ENCODE measurements around the gene PIK3R3.
"Not testable (repeated sequence)": the region's sequence is repeated elsewhere in the genome, so short reads cannot be mapped to it uniquely, and the experiment has no call there.

The PIK3R3 gene

GRCh38 chr1:46097149-46097472 lies 35.3 kb downstream of the PIK3R3 start:
- no peaks in the 10 kb centered on the region for H3K27me3 ChIP-seq (ENCODE audit: control insufficient read depth in 1 of 2, insufficient read depth in 1 of 2, low read length in 2 of 2)
- no peak overlapping the region for H3K18ac ChIP-seq (ENCODE audit: low read depth in 1 of 2, low read length in 2 of 2)
- H2BK15ac ChIP-seq (ENCODE audit: low read depth, poor library complexity, severe bottlenecking) = no peak overlapping the region
- no peak overlapping the region for H3K4ac ChIP-seq (ENCODE audit: low read depth in 1 of 2, low read length in 2 of 2)
- no peak for DNase-seq
- peaks cover 0 to 5% of the 10 kb centered on the region in 2 experiments for H3K36me3 ChIP-seq (ENCODE audit: control insufficient read depth in 1 of 2, insufficient read depth in 2 of 2, low read depth in 1 of 2, low read length in 2 of 2)
- H3K23ac ChIP-seq (ENCODE audit: low read length in 2 of 2) = no peak overlapping the region
- H3K14ac ChIP-seq (ENCODE audit: low read length in 2 of 2) = no peak overlapping the region
- no peak overlapping the region for H3K27ac ChIP-seq (ENCODE audit: low read length, poor library complexity, severe bottlenecking)
- no peak overlapping the region for H2BK120ac ChIP-seq (ENCODE audit: low read depth, low read length)
- peaks cover 13% of the 10 kb centered on the region for H3K9me3 ChIP-seq (ENCODE audit: control insufficient read depth, low read length)
- no peak overlapping the region for H2BK5ac ChIP-seq (ENCODE audit: low read depth, low read length, poor library complexity, severe bottlenecking)
- H3K4me1 ChIP-seq (ENCODE audit: control insufficient read depth, insufficient read depth, low read depth, low read length) = peaks cover 2% of the 10 kb centered on the region
- no peak overlapping the region for H3K9ac ChIP-seq (ENCODE audit: low read length)
- no peak overlapping the region for H2BK12ac ChIP-seq (ENCODE audit: low read length in 2 of 2)
- WGBS = 100% methylated on average over 1 of the region's 1 CpG
- no peak overlapping the region for H4K91ac ChIP-seq (ENCODE audit: low read length)
- H2AFZ ChIP-seq (ENCODE audit: low read depth, low read length) = no peak overlapping the region
- no peak overlapping the region for H4K8ac ChIP-seq (ENCODE audit: low read length)
- no peak overlapping the region for H2AK5ac ChIP-seq (ENCODE audit: low read length, severe bottlenecking)
- H3K4me3 ChIP-seq (ENCODE audit: insufficient read depth in 1 of 2, low read depth in 1 of 2, low read length in 2 of 2) = no peak overlapping the region
- no peak overlapping the region for H3K4me2 ChIP-seq (ENCODE audit: low read length, poor library complexity, severe bottlenecking)
- H3K79me1 ChIP-seq (replicated peaks; ENCODE audit: low read length, poor library complexity, severe bottlenecking) = peaks cover 11% of the 10 kb centered on the region

- peaks cover 11% of the 10 kb centered on the region for H3K79me1 ChIP-seq (replicated peaks; ENCODE audit: low read length, poor library complexity, severe bottlenecking)
- no peak overlapping the region for H3K4me2 ChIP-seq (ENCODE audit: low read length, poor library complexity, severe bottlenecking)
- no peak for DNase-seq
- H3K27me3 ChIP-seq (ENCODE audit: control insufficient read depth in 1 of 2, insufficient read depth in 1 of 2, low read length in 2 of 2) = no peaks in the 10 kb centered on the region
- H4K91ac ChIP-seq (ENCODE audit: low read length) = no peak overlapping the region
- 92% methylated on average over 8 of the region's 10 CpGs for WGBS
- H3K4me3 ChIP-seq (ENCODE audit: insufficient read depth in 1 of 2, low read depth in 1 of 2, low read length in 2 of 2) = no peak overlapping the region
- no peak overlapping the region for H2AFZ ChIP-seq (ENCODE audit: low read depth, low read length)
- H3K36me3 ChIP-seq (ENCODE audit: control insufficient read depth in 1 of 2, insufficient read depth in 2 of 2, low read depth in 1 of 2, low read length in 2 of 2) = peaks cover 0 to 5% of the 10 kb centered on the region in 2 experiments
- H3K18ac ChIP-seq (ENCODE audit: low read depth in 1 of 2, low read length in 2 of 2) = no peak overlapping the region
- H3K4ac ChIP-seq (ENCODE audit: low read depth in 1 of 2, low read length in 2 of 2) = no peak overlapping the region
- no peak overlapping the region for H3K14ac ChIP-seq (ENCODE audit: low read length in 2 of 2)
- H2AK5ac ChIP-seq (ENCODE audit: low read length, severe bottlenecking) = no peak overlapping the region
- no peak overlapping the region for H2BK5ac ChIP-seq (ENCODE audit: low read depth, low read length, poor library complexity, severe bottlenecking)
- no peak overlapping the region for H2BK15ac ChIP-seq (ENCODE audit: low read depth, poor library complexity, severe bottlenecking)
- H3K9me3 ChIP-seq (ENCODE audit: control insufficient read depth, low read length) = peaks cover 13% of the 10 kb centered on the region
- no peak overlapping the region for H3K9ac ChIP-seq (ENCODE audit: low read length)
- H4K8ac ChIP-seq (ENCODE audit: low read length) = no peak overlapping the region
- no peak overlapping the region for H3K27ac ChIP-seq (ENCODE audit: low read length, poor library complexity, severe bottlenecking)
- H2BK120ac ChIP-seq (ENCODE audit: low read depth, low read length) = no peak overlapping the region
- H2BK12ac ChIP-seq (ENCODE audit: low read length in 2 of 2) = no peak overlapping the region
- no peak overlapping the region for H3K23ac ChIP-seq (ENCODE audit: low read length in 2 of 2)
- peaks cover 2% of the 10 kb centered on the region for H3K4me1 ChIP-seq (ENCODE audit: control insufficient read depth, insufficient read depth, low read depth, low read length)
These were observed 35.9 kb downstream of the PIK3R3 start for GRCh38 chr1:46096269-46097148.

DNA sequence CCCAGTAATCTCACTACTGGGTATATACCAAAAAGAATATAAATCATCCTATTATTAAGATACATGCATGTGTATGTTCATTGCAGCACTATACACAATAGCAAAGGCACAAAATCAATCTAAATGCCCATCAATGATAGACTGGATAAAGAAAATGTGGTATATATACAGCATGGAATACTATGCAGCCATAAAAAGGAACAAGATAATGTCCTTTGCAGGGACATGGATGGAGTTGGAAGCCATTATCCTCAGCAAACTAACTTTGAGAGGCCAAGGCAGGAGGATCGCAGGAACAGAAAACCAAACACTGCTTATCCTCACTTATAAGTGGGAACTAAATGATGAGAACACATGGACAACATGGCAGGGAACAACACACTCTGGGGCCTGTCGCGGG lies 37.3 kb downstream of the PIK3R3 start:
- not testable (repeated sequence) for H2BK15ac ChIP-seq (ENCODE audit: low read depth, poor library complexity, severe bottlenecking); H3K9ac ChIP-seq (ENCODE audit: low read length); H3K4me1 ChIP-seq (ENCODE audit: control insufficient read depth, insufficient read depth, low read depth, low read length); H3K27me3 ChIP-seq (ENCODE audit: control insufficient read depth in 1 of 2, insufficient read depth in 1 of 2, low read length in 2 of 2); H4K8ac ChIP-seq (ENCODE audit: low read length); H2AK5ac ChIP-seq (ENCODE audit: low read length, severe bottlenecking); H3K4ac ChIP-seq (ENCODE audit: low read depth in 1 of 2, low read length in 2 of 2); DNase-seq; H3K18ac ChIP-seq (ENCODE audit: low read depth in 1 of 2, low read length in 2 of 2); H3K4me3 ChIP-seq (ENCODE audit: insufficient read depth in 1 of 2, low read depth in 1 of 2, low read length in 2 of 2); H3K4me2 ChIP-seq (ENCODE audit: low read length, poor library complexity, severe bottlenecking); H2AFZ ChIP-seq (ENCODE audit: low read depth, low read length); H3K14ac ChIP-seq (ENCODE audit: low read length in 2 of 2); H2BK12ac ChIP-seq (ENCODE audit: low read length in 2 of 2); H2BK5ac ChIP-seq (ENCODE audit: low read depth, low read length, poor library complexity, severe bottlenecking); H2BK120ac ChIP-seq (ENCODE audit: low read depth, low read length); H3K23ac ChIP-seq (ENCODE audit: low read length in 2 of 2); H3K27ac ChIP-seq (ENCODE audit: low read length, poor library complexity, severe bottlenecking); H3K36me3 ChIP-seq (ENCODE audit: control insufficient read depth in 1 of 2, insufficient read depth in 2 of 2, low read depth in 1 of 2, low read length in 2 of 2); H4K91ac ChIP-seq (ENCODE audit: low read length)
- WGBS = 98% methylated on average over 3 of the region's 3 CpGs
- H3K79me1 ChIP-seq (replicated peaks; ENCODE audit: low read length, poor library complexity, severe bottlenecking) = peaks cover 13% of the 10 kb centered on the region
- peaks cover 13% of the 10 kb centered on the region for H3K9me3 ChIP-seq (ENCODE audit: control insufficient read depth, low read length)

- Histone ChIP-seq H2BK120ac (ENCODE audit: low read depth, low read length) (no peak overlapping the region), H3K27me3 (ENCODE audit: control insufficient read depth in 1 of 2, insufficient read depth in 1 of 2, low read length in 2 of 2) (no peaks in the 10 kb centered on the region), H3K9me3 (ENCODE audit: control insufficient read depth, low read length) (peaks cover 8% of the 10 kb centered on the region), H2AK5ac (ENCODE audit: low read length, severe bottlenecking) (no peak overlapping the region), H2AFZ (ENCODE audit: low read depth, low read length) (no peak overlapping the region), H3K79me1 (replicated peaks; ENCODE audit: low read length, poor library complexity, severe bottlenecking) (peaks cover 13% of the 10 kb centered on the region), H4K8ac (ENCODE audit: low read length) (no peak overlapping the region), H3K36me3 (ENCODE audit: control insufficient read depth in 1 of 2, insufficient read depth in 2 of 2, low read depth in 1 of 2, low read length in 2 of 2) (no peaks in the 10 kb centered on the region), H3K4me2 (ENCODE audit: low read length, poor library complexity, severe bottlenecking) (no peak overlapping the region), H3K14ac (ENCODE audit: low read length in 2 of 2) (no peak overlapping the region), H3K9ac (ENCODE audit: low read length) (peak overlapping the region; percentile 12), H3K4me3 (ENCODE audit: insufficient read depth in 1 of 2, low read depth in 1 of 2, low read length in 2 of 2) (peak overlapping the region in 1 of 2 experiments; percentile 30), H3K18ac (ENCODE audit: low read depth in 1 of 2, low read length in 2 of 2) (no peak overlapping the region), H2BK15ac (ENCODE audit: low read depth, poor library complexity, severe bottlenecking) (no peak overlapping the region), H3K27ac (ENCODE audit: low read length, poor library complexity, severe bottlenecking) (no peak overlapping the region), H2BK12ac (ENCODE audit: low read length in 2 of 2) (no peak overlapping the region), H2BK5ac (ENCODE audit: low read depth, low read length, poor library complexity, severe bottlenecking) (no peak overlapping the region), H3K23ac (ENCODE audit: low read length in 2 of 2) (no peak overlapping the region), H3K4ac (ENCODE audit: low read depth in 1 of 2, low read length in 2 of 2) (no peak overlapping the region), H4K91ac (ENCODE audit: low read length) (no peak overlapping the region), H3K4me1 (ENCODE audit: control insufficient read depth, insufficient read depth, low read depth, low read length) (peaks cover 2% of the 10 kb centered on the region)
- no peak for DNase-seq
- WGBS = 80% methylated on average over 3 of the region's 4 CpGs
These were observed 37.9 kb downstream of the PIK3R3 start for GRCh38 chr1:46094471-46095005.

Measured in mesenchymal stem cell (in vitro differentiated cells and primary cell).